Measurements from ENCODE around the gene PPIF.

PPIF gene

GRCh38 chr10:79310200-79310865 lies 36.9 kb upstream of the PPIF start:
- DNase-seq (ENCODE audit: low spot score in 2 of 2) (no peak), ATAC-seq (ENCODE audit: low read depth) (no peak)
- H3K36me3 Mint-ChIP-seq = peaks cover 38% of the 10 kb centered on the region
- H3K27ac Mint-ChIP-seq = no peak overlapping the region
- H3K4me1 Mint-ChIP-seq = peaks cover 6% of the 10 kb centered on the region
- no peaks in the 10 kb centered on the region for H3K27me3 Mint-ChIP-seq
- no peak overlapping the region for H3K4me3 Mint-ChIP-seq
- H3K9me3 Mint-ChIP-seq = no peaks in the 10 kb centered on the region

- H3K27ac Mint-ChIP-seq = no peak overlapping the region
- peaks cover 13% of the 10 kb centered on the region for H3K4me1 Mint-ChIP-seq
Measured at GRCh38 chr10:79310911-79311573, 36.2 kb upstream of the PPIF start.

DNA sequence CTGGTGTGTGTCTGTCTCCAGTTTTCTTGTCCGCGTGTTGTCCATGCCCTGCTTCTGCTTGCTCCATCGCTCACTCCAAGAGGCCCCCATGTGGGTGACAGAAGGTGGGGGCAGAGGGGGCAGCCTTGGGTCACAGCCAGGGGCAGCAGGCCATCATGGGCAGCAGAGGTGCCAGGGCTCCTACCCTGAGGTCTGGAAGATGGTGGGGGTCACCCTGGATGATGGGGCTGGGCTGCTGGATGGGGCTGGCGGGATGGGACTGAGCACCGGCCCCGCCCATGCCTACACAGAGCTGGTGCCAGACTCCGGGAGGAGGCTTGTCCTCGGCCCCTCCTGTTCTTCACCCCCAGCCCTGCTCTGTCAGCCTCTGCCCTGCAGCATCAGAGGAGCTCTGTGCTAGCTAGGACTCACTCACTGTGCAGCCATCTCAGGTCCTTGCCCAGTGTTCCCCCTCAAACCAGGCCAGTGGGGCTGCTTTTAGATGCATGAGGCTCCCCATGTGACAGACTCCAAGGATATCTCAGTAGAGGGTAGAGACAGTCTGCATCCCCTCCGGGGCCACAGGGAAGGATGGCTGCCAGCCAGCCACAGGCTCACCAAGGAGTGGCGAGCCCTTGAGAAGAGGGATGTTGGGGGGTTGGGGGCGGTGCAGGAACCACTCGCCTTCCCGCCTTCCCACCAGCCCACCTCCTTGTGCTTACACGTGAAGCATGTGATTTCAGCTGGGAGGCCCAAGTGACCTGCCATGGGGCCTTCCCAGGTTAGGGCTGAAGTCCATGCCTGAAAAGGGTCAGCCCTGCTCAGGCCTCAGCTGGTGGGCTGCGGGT lies 35.5 kb upstream of the PPIF start:
- peaks cover 17% of the 10 kb centered on the region for H3K4me1 Mint-ChIP-seq
- ATAC-seq (ENCODE audit: low read depth) = no peak
- no peak overlapping the region for H3K27ac Mint-ChIP-seq
- no peak for DNase-seq (ENCODE audit: low spot score in 2 of 2)
- peaks cover 32% of the 10 kb centered on the region for H3K36me3 Mint-ChIP-seq
- no peaks in the 10 kb centered on the region for H3K9me3 Mint-ChIP-seq
- H3K4me3 Mint-ChIP-seq = no peak overlapping the region
- H3K27me3 Mint-ChIP-seq = no peaks in the 10 kb centered on the region

More at GRCh38 chr10:79310911-79311573, 36.2 kb upstream of the PPIF start:
- Mint-ChIP-seq H3K36me3 (peaks cover 36% of the 10 kb centered on the region), H3K4me3 (no peak overlapping the region), H3K27me3 (no peaks in the 10 kb centered on the region), H3K9me3 (no peaks in the 10 kb centered on the region)
- DNase-seq (ENCODE audit: low spot score in 2 of 2) (no peak), ATAC-seq (ENCODE audit: low read depth) (no peak)

GRCh38 chr10:79312601-79313187 lies 34.6 kb upstream of the PPIF start:
- DNase-seq (ENCODE audit: low spot score in 2 of 2) (no peak), ATAC-seq (ENCODE audit: low read depth) (no peak)
- Mint-ChIP-seq H3K4me3 (no peak overlapping the region), H3K27me3 (no peaks in the 10 kb centered on the region), H3K9me3 (no peaks in the 10 kb centered on the region), H3K27ac (no peak overlapping the region), H3K4me1 (peaks cover 25% of the 10 kb centered on the region), H3K36me3 (peaks cover 26% of the 10 kb centered on the region)

- no peaks in the 10 kb centered on the region for H3K27me3 Mint-ChIP-seq
- peaks cover 27% of the 10 kb centered on the region for H3K4me1 Mint-ChIP-seq
Measured at GRCh38 chr10:79313320-79313719, 33.9 kb upstream of the PPIF start.

GRCh38 chr10:79313911-79314439 lies 33.3 kb upstream of the PPIF start:
- ATAC-seq (ENCODE audit: low read depth) (no peak), DNase-seq (ENCODE audit: low spot score in 2 of 2) (no peak)
- Mint-ChIP-seq H3K27ac (no peak overlapping the region), H3K36me3 (peaks cover 18% of the 10 kb centered on the region), H3K4me3 (no peak overlapping the region), H3K4me1 (peaks cover 33% of the 10 kb centered on the region), H3K27me3 (no peaks in the 10 kb centered on the region), H3K9me3 (peaks cover 3% of the 10 kb centered on the region)

More at GRCh38 chr10:79313320-79313719, 33.9 kb upstream of the PPIF start:
- Mint-ChIP-seq H3K36me3 (peaks cover 20% of the 10 kb centered on the region), H3K4me3 (no peak overlapping the region), H3K27ac (no peak overlapping the region), H3K9me3 (no peaks in the 10 kb centered on the region)
- DNase-seq (ENCODE audit: low spot score in 2 of 2) (no peak), ATAC-seq (ENCODE audit: low read depth) (no peak)

DNA sequence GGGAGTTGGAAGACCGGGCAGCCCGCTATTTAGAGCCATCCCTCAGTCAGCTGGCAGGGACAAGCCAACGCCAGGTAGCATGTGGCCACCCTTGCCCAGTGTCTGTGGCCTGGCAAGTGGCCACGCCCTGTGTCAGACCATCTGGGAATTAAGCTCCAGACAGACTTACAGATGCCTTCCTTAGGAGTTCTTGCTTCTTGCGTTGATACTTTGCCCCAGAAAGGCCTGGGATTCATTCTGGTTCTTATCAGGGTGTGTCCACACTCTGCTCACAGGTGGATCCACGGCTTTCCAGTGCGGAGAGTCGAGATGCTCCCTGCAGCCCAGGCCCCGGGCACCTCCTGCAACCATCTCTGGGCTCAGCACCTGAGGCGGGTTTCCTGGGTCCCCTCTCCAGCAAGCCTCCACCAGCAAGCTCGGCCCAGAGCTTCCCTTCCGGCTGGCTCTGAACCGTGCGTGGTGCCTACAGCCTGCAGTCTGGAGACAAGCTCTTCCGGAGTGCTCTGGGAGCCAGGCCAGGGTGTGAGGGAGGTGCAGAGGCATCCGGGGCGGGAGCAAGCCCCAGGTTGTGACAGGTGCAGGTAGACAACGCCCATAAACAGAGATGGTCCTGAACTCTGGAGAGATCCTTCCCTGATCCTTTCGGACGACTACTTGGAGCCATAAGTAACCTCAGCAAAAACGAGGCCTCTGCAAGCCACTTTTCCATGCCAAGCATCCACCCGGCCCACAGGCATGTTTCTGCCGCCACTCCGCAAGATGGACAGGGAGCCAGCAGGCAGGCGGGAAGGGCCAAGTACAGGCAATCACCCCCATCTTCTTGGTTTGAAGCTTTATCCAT lies 32.3 kb upstream of the PPIF start:
- H3K4me3 Mint-ChIP-seq = no peak overlapping the region
- H3K27ac Mint-ChIP-seq = no peak overlapping the region
- peaks cover 31% of the 10 kb centered on the region for H3K4me1 Mint-ChIP-seq
- DNase-seq (ENCODE audit: low spot score in 2 of 2) = no peak
- H3K27me3 Mint-ChIP-seq = no peaks in the 10 kb centered on the region
- no peak for ATAC-seq (ENCODE audit: low read depth)
- H3K36me3 Mint-ChIP-seq = peaks cover 14% of the 10 kb centered on the region
- peaks cover 3% of the 10 kb centered on the region for H3K9me3 Mint-ChIP-seq

GRCh38 chr10:79315602-79315920 lies 31.7 kb upstream of the PPIF start:
- Mint-ChIP-seq H3K9me3 (peaks cover 3% of the 10 kb centered on the region), H3K4me1 (peaks cover 31% of the 10 kb centered on the region), H3K27ac (no peak overlapping the region), H3K27me3 (no peaks in the 10 kb centered on the region), H3K36me3 (peaks cover 14% of the 10 kb centered on the region), H3K4me3 (no peak overlapping the region)
- no peak for ATAC-seq (ENCODE audit: low read depth)
- DNase-seq (ENCODE audit: low spot score in 2 of 2) = no peak

DNA sequence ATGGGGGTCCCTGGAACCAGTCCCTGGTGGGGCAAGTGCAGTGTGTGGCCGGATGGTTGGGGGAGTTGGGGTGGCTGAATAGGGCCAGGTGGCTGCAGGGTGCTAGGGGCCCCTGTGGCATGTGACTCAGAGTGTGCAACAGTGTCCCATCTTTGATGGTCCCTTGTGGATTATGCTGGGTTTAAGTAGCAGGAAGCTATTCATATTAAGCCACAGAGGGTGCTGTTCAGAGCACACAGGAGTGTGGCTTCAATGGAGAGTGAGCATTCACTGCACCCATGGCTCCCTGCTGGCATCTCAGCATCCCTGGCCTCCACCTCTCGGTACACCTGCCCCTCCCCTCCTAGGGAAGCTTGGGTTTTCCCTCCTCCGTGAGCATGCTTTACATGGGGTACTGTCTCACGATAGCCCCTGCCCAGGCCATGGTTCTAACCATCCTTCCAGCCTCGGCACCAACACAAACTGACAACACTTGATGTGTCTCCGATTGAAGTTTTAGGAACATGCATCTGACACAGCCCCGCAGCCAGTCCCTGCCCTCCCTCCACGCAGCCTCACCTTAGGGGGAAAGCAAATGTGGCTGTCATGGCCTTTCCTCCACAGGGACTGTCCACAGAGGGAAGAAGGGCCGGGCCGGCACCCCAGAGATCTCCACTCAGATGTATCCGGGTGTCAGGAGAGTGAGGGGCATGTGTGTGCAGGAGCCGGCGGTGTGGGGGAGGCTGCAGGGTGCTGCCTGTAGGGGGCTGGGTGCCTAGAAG lies 30.4 kb upstream of the PPIF start:
- H3K9me3 Mint-ChIP-seq = peaks cover 3% of the 10 kb centered on the region
- DNase-seq (ENCODE audit: low spot score in 2 of 2) (no peak), ATAC-seq (ENCODE audit: low read depth) (peak; percentile 78)
- H3K36me3 Mint-ChIP-seq = peaks cover 11% of the 10 kb centered on the region
- peak overlapping the region; percentile 83 for H3K27ac Mint-ChIP-seq
- no peaks in the 10 kb centered on the region for H3K27me3 Mint-ChIP-seq
- H3K4me3 Mint-ChIP-seq = peak overlapping the region; percentile 28
- peaks cover 31% of the 10 kb centered on the region for H3K4me1 Mint-ChIP-seq

GRCh38 chr10:79318369-79318768 lies 28.9 kb upstream of the PPIF start:
- Mint-ChIP-seq H3K4me3 (peak overlapping the region; percentile 4), H3K27ac (no peak overlapping the region), H3K4me1 (peaks cover 39% of the 10 kb centered on the region), H3K9me3 (peaks cover 3% of the 10 kb centered on the region), H3K36me3 (peaks cover 8% of the 10 kb centered on the region), H3K27me3 (no peaks in the 10 kb centered on the region)
- no peak for ATAC-seq (ENCODE audit: low read depth)
- DNase-seq (ENCODE audit: low spot score in 2 of 2) = no peak

DNA sequence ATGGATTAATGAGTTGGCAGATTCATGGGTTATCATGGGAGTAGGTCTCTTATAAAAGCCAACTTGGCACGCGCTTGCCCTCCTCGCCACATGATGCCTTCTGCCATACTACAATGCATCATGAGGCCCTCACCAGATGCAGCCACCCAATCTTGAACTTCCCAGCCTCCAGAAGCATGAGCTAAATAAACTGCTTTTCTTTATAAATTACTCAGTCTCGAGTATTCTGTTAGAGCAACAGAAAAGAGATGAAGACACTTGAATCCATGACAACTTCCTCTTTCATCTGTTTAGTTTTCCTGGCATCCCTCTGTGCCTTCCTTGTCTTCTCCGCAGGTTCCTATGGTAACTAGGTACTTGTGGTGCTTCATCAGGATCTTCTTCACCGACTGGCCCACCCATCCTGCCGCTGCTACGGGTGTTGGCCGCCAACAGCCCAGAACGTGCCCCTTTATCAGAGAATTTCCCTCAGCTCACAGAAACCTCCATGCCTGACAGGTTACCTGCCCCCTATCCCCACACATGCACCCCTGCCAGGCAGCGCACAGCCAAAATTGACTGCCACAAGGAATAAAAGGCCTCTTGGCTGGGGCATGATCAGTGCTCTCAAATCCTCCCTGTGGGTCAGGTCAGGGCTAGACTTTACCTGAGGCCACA lies 28.0 kb upstream of the PPIF start:
- no peaks in the 10 kb centered on the region for H3K27me3 Mint-ChIP-seq

GRCh38 chr10:79320316-79320715 lies 27.0 kb upstream of the PPIF start:
- H3K36me3 Mint-ChIP-seq = no peaks in the 10 kb centered on the region
- DNase-seq (ENCODE audit: low spot score in 2 of 2) (no peak), ATAC-seq (ENCODE audit: low read depth) (no peak)
- H3K9me3 Mint-ChIP-seq = peaks cover 3% of the 10 kb centered on the region
- no peaks in the 10 kb centered on the region for H3K27me3 Mint-ChIP-seq
- peaks cover 42% of the 10 kb centered on the region for H3K4me1 Mint-ChIP-seq
- no peak overlapping the region for H3K4me3 Mint-ChIP-seq
- no peak overlapping the region for H3K27ac Mint-ChIP-seq

More for the DNA sequence above, 28.0 kb upstream of the PPIF start:
- ATAC-seq (ENCODE audit: low read depth) (no peak), DNase-seq (ENCODE audit: low spot score in 2 of 2) (no peak)
- Mint-ChIP-seq H3K4me3 (no peak overlapping the region), H3K27ac (no peak overlapping the region), H3K36me3 (peaks cover under 1% of the 10 kb centered on the region), H3K4me1 (peaks cover 42% of the 10 kb centered on the region), H3K9me3 (peaks cover 3% of the 10 kb centered on the region)

Measured in memory B cell (primary cell).